Heart right ventricle (tissue), 16 donors: Measurements from ENCODE around the gene ZNF189. TPM values are rescaled to one million over a fixed set of nuclear protein-coding genes. Genes with fewer than 3 reads are reported as not detected.
"Not testable (repeated sequence)": the region's sequence is repeated elsewhere in the genome, so short reads cannot be mapped to it uniquely, and the experiment has no call there.

Source experiments
- ATAC-seq, 8 donors: fragments of 200-7000 bp; cut with Tn5 transposase; one replicate each; pipeline ENCODE4 v1.9.1; 2020; ENCODE audit warnings: mild to moderate bottlenecking in 8 of 8, moderate library complexity in 8 of 8, moderate number of reproducible peaks in 1 of 8
- DNase-seq, 2 donors: peaks; one replicate each; pipeline ENCODE4 v3.0.0-alpha.2; 2020
- H3K27ac ChIP-seq, 10 donors: fragments of 200-600 bp; sonication (generic) in 2 of 10; one replicate each; pipeline versions ENCODE4 v1.5.0 to v1.8.0; 2020 to 2022; ENCODE audit warnings: mild to moderate bottlenecking in 3 of 10
- H3K27me3 ChIP-seq, 7 donors: fragments of 200-600 bp; one replicate each; pipeline ENCODE4 v1.8.0; 2021 to 2022; ENCODE audit warnings: mild to moderate bottlenecking in 2 of 7
- H3K36me3 ChIP-seq, 9 donors: fragments of 200-600 bp; sonication (generic) in 1 of 9; one replicate each; pipeline versions ENCODE4 v1.5.0 to v1.8.0; 2020 to 2022; ENCODE audit warnings: mild to moderate bottlenecking in 2 of 9
- H3K4me1 ChIP-seq, 9 donors: fragments of 200-600 bp; sonication (generic) in 1 of 9; one replicate each; pipeline versions ENCODE4 v1.5.0 to v1.8.0; 2020 to 2022; ENCODE audit warnings: mild to moderate bottlenecking in 4 of 9
- H3K4me3 ChIP-seq, 10 donors: fragments of 200-600 bp; sonication (generic) in 2 of 10; one replicate each; pipeline versions ENCODE4 v1.5.0 to v1.8.0; 2020 to 2022; ENCODE audit warnings: mild to moderate bottlenecking in 7 of 10, moderate library complexity in 2 of 10
- H3K9me3 ChIP-seq, 11 donors: fragments of 200-600 bp in 10 of 11; sonication (generic) in 2 of 11; one replicate each; pipeline versions ENCODE4 v1.5.0 to v1.8.0; 2013 to 2022; ENCODE audit warnings: mild to moderate bottlenecking in 2 of 11, control low read depth in 1 of 11, moderate library complexity in 1 of 11
- CTCF ChIP-seq, 9 donors: fragments of 200-600 bp; sonication (generic) in 2 of 9; IDR thresholded peaks; one replicate each; pipeline versions ENCODE4 v1.5.0 to v1.8.0; 2021 to 2022; ENCODE audit warnings: antibody characterized with exemption in 9 of 9, mild to moderate bottlenecking in 5 of 9, moderate library complexity in 1 of 9
- WGBS, 2 donors: extraction: QIAGEN DNeasy Blood & Tissue Kit; methylation state at CpG; one replicate each; pipeline ENCODE4 v1.1.7; 2013; ENCODE audit warnings: inconsistent platforms in 1 of 2; 5-methylcytosine and 5-hydroxymethylcytosine counted together
- intact Hi-C, 10 donors: fragments of 100-400 bp; cut with DNase I; formaldehyde crosslinking; loops; one replicate each; pipeline versions ENCODE4 v1.11.1 to v1.14.2; 2022
- polyA plus RNA-seq, 2 donors: library from polyadenylated mRNA; stranded (reverse); fragments of 200-250 nt; gene quantifications; one replicate each; pipeline ENCODE4 v1.2.3, GENCODE V29; 2013
- total RNA-seq, 10 donors: library from RNA; stranded (reverse); fragmentation: NEBNext Ultra II Directional in 3 of 10; extraction: Animal tissue kit (Norgen Biotek cat#: 25700) in 3 of 10; gene quantifications; one replicate each; pipeline versions ENCODE4 v1.2.1 to v1.2.4, GENCODE V29; 2021 to 2023
- donor health status: Arrhythmogenic right ventricular cardiomyopathy.
- donor health status: ischemic (EF 13 %, LVEDD 7.1; RV severe dilation, severe dysfunction).
- donor health status: healthy with polysubstance abuse.
- donor health status: DM: no; HTN: yes; CAD: no.
- donor health status: DM: no; HTN: no; CAD: no.
- donor health status: ischemic (EF 25% LVEDD 6.9; RV normal size, moderate dysfunction).
- donor health status: ischemic (EF 25% LVEDD 5.7; RV mildly dilated, moderate dysfunction).
- donor health status: healthy.
- donor health status: DM: yes; HTN: yes; CAD: no.
- donor health status: Ischemic cardiomyopathy.
- donor health status: ischemic (EF 35%, LVEDD 5.7; RV mildly dilated, moderate dysfunction).
- donor health status: nonischemic (EF 11% LVEDD 7.7; RV severe dilation, severe dysfunction).
- donor health status: DM: yes; HTN: yes; CAD: no.
- donor health status: PGD.
- donor health status: ischemic (EF 29% LVEDD 5.4; RV normal size, mild dysfunction).
- donor health status: nonischemic (EF 23%, LVEDD 6.1; RV moderate dilation, normal function).

Gene ZNF189
- total and polyA plus RNA-seq, 12 donors = 10.9 to 28.0 (median 19.3) TPM

GRCh38 chr9:101381118-101381517, 17.5 kb upstream of the ZNF189 start:
- Histone ChIP-seq H3K4me1 (no peaks in the 10 kb centered on the region), H3K9me3 (peaks cover 0 to 27% (median 10%) of the 10 kb centered on the region in 11 donors), H3K27me3 (no peaks in the 10 kb centered on the region), H3K36me3 (no peaks in the 10 kb centered on the region), H3K27ac (no peak overlapping the region), H3K4me3 (no peak overlapping the region)
- no peak for ATAC-seq
- no peak for DNase-seq
- TF ChIP-seq CTCF (IDR thresholded peaks at IDR 0.05) = no peak
- 94 to 96% methylated on average over 3 of the region's 3 CpGs for WGBS, 2 donors
- intact Hi-C loops = no loop called here

DNA sequence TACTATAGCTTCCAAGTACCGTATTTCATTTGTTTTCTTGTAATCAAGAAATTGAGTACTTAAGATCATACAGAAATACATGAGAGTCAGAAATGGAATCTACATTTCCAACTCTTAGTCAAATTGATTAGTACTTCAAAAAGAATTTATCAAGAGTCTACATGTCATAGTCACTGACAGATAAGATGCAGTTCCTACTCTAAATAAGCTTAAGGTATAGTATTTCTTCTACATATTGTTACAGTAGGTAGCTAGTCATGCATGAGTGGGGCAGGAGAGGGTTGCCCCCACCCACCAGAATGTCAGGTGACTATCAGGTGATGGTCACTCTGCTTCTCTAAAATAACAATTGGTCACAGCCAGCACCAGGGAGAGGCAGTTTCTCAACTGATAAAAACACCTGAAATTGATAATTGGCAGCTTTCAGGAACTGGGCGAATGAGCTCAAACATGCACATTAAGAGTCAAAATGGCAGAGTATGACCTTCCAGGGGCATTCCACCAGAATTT, 16.8 kb upstream of the ZNF189 start:
- Histone ChIP-seq H3K27me3 (no peaks in the 10 kb centered on the region), H3K9me3 (peaks cover 0 to 27% (median 10%) of the 10 kb centered on the region in 11 donors), H3K36me3 (no peaks in the 10 kb centered on the region), H3K4me3 (no peak overlapping the region), H3K27ac (no peak overlapping the region), H3K4me1 (no peaks in the 10 kb centered on the region)
- intact Hi-C loops = no loop called here
- no peak for TF ChIP-seq CTCF (IDR thresholded peaks at IDR 0.05)
- DNase-seq = no peak
- no peak for ATAC-seq
- 93 to 95% methylated on average over 2 of the region's 2 CpGs for WGBS, 2 donors

DNA sequence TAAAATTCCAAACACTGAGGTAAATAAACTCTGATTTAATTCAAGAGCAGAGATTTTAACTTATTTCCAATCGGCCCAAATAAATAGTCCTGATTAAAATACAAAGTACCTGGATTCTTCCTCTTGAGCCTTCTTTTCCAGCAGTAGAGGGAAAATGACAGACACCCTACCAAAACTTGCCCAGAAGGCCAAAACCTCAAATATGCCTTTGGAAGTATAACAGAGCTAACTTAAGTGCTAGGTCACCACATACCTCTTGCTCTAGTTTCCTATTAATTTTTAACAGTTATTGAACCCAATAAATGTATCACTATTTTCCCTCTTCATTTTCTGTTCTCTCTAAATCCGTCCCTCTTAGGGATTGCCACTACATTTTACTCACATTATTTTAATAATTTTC, 15.3 kb upstream of the ZNF189 start:
- H3K36me3 ChIP-seq = peaks cover 0 to 8% (median 0%) of the 10 kb centered on the region in 9 donors
- WGBS, 2 donors = 91 to 95% methylated on average over 2 of the region's 2 CpGs
- H3K9me3 ChIP-seq = peaks cover 0 to 22% (median 10%) of the 10 kb centered on the region in 11 donors
- no peak overlapping the region for H3K4me3 ChIP-seq
- no peak overlapping the region for H3K27ac ChIP-seq
- intact Hi-C loops = no loop called here
- no peaks in the 10 kb centered on the region for H3K27me3 ChIP-seq
- no peaks in the 10 kb centered on the region for H3K4me1 ChIP-seq
- ATAC-seq = no peak
- no peak for DNase-seq
- TF ChIP-seq CTCF (IDR thresholded peaks at IDR 0.05) = no peak

GRCh38 chr9:101384873-101385536, 13.6 kb upstream of the ZNF189 start, which contains the start of gene BAAT:
BAAT (minus strand) TSS chr9:101385006; CDS start chr9:101371404, 13,602 bp downstream.
- H3K27ac ChIP-seq, DNase-seq, intact Hi-C loops, H3K4me3 ChIP-seq, H3K4me1 ChIP-seq, ATAC-seq, H3K27me3 ChIP-seq: not testable (repeated sequence)
- 92 to 93% methylated on average over 11 of the region's 11 CpGs for WGBS, 2 donors
- Histone ChIP-seq H3K36me3 (peaks cover 0 to 24% (median 10%) of the 10 kb centered on the region in 9 donors), H3K9me3 (peaks cover 0 to 21% (median 10%) of the 10 kb centered on the region in 11 donors)
